ENCODE data around the gene TMEM120B. TPM values are rescaled to one million over a fixed set of nuclear protein-coding genes. Genes with fewer than 3 reads are reported as not detected.

Gene TMEM120B
- total RNA-seq, 2 experiments from 2014 or later = 12.4 to 21.5 TPM

- H4K20me1 ChIP-seq (ENCODE audit: insufficient read depth, low read length) = no peaks in the 10 kb centered on the region
- CTCF ChIA-PET (ENCODE audit: unreplicated experiment) = no interaction called here
- POLR2A ChIA-PET = no interaction called here
These were observed 106.8 kb downstream of the TMEM120B start for GRCh38 chr12:121819212-121819949.

GRCh38 chr12:121820056-121820455, 107.5 kb downstream of the TMEM120B start:
- no peak for DNase-seq (ENCODE audit: low spot score)
- Histone ChIP-seq H3K9me2 (ENCODE audit: insufficient read depth, low read length) (no peaks in the 10 kb centered on the region), H3K4me3 (ENCODE audit: low read depth, low read length, poor library complexity, severe bottlenecking) (no peak overlapping the region), H3K9me3 (ENCODE audit: low read length) (no peaks in the 10 kb centered on the region), H3K4me1 (ENCODE audit: insufficient read depth, low read length, poor library complexity, severe bottlenecking) (no peaks in the 10 kb centered on the region), H3K27ac (ENCODE audit: low read depth, low read length, poor library complexity, severe bottlenecking) (no peak overlapping the region), H3K79me2 (ENCODE audit: insufficient read depth, low read depth, low read length) (no peaks in the 10 kb centered on the region), H3K4me2 (ENCODE audit: low read length) (no peak overlapping the region), H4K20me1 (ENCODE audit: insufficient read depth, low read length) (no peaks in the 10 kb centered on the region), H3K36me3 (ENCODE audit: insufficient read depth, low read length) (peaks cover 80% of the 10 kb centered on the region), H2AFZ (ENCODE audit: low read length) (no peak overlapping the region)
- TF ChIP-seq CTCF (conservative IDR thresholded peaks at IDR 0.05; ENCODE audit: low read length) (no peak), EZH2phosphoT487 (IDR thresholded peaks at IDR 0.05; ENCODE audit: borderline replicate concordance, low read depth, low read length) (no peak)
- ChIA-PET POLR2A (no interaction called here), CTCF (ENCODE audit: unreplicated experiment) (no interaction called here)
- intact Hi-C loops (cut with micrococcal nuclease; ENCODE audit: unreplicated experiment) = no loop called here
- no TSS peak for BruUV-seq (replicated peaks)

More at GRCh38 chr12:121819212-121819949, 106.8 kb downstream of the TMEM120B start:
- BruUV-seq (replicated peaks) = no TSS peak
- Histone ChIP-seq H2AFZ (ENCODE audit: low read length) (no peak overlapping the region), H3K79me2 (ENCODE audit: insufficient read depth, low read depth, low read length) (no peaks in the 10 kb centered on the region), H3K9me2 (ENCODE audit: insufficient read depth, low read length) (no peaks in the 10 kb centered on the region), H3K4me1 (ENCODE audit: insufficient read depth, low read length, poor library complexity, severe bottlenecking) (no peaks in the 10 kb centered on the region), H3K4me3 (ENCODE audit: low read depth, low read length, poor library complexity, severe bottlenecking) (no peak overlapping the region), H3K4me2 (ENCODE audit: low read length) (no peak overlapping the region), H3K9me3 (ENCODE audit: low read length) (no peaks in the 10 kb centered on the region), H3K36me3 (ENCODE audit: insufficient read depth, low read length) (peaks cover 80% of the 10 kb centered on the region), H3K27ac (ENCODE audit: low read depth, low read length, poor library complexity, severe bottlenecking) (no peak overlapping the region)
- intact Hi-C loops (cut with micrococcal nuclease; ENCODE audit: unreplicated experiment) = no loop called here
- DNase-seq (ENCODE audit: low spot score) = no peak
- TF ChIP-seq CTCF (conservative IDR thresholded peaks at IDR 0.05; ENCODE audit: low read length) (no peak), EZH2phosphoT487 (IDR thresholded peaks at IDR 0.05; ENCODE audit: borderline replicate concordance, low read depth, low read length) (no peak)

- CTCF ChIA-PET (ENCODE audit: unreplicated experiment) = no interaction called here
These were observed 110.0 kb downstream of the TMEM120B start for GRCh38 chr12:121822393-121823100.

More at GRCh38 chr12:121822393-121823100, 110.0 kb downstream of the TMEM120B start:
- no TSS peak for BruUV-seq (replicated peaks)
- Histone ChIP-seq H3K4me3 (ENCODE audit: low read depth, low read length, poor library complexity, severe bottlenecking) (no peak overlapping the region), H3K4me1 (ENCODE audit: insufficient read depth, low read length, poor library complexity, severe bottlenecking) (no peaks in the 10 kb centered on the region), H4K20me1 (ENCODE audit: insufficient read depth, low read length) (no peaks in the 10 kb centered on the region), H3K9me3 (ENCODE audit: low read length) (no peaks in the 10 kb centered on the region), H3K79me2 (ENCODE audit: insufficient read depth, low read depth, low read length) (no peaks in the 10 kb centered on the region), H3K27ac (ENCODE audit: low read depth, low read length, poor library complexity, severe bottlenecking) (no peak overlapping the region), H3K9me2 (ENCODE audit: insufficient read depth, low read length) (no peaks in the 10 kb centered on the region), H3K36me3 (ENCODE audit: insufficient read depth, low read length) (peaks cover 68% of the 10 kb centered on the region), H2AFZ (ENCODE audit: low read length) (no peak overlapping the region), H3K4me2 (ENCODE audit: low read length) (no peak overlapping the region)
- no peak for TF ChIP-seq CTCF (conservative IDR thresholded peaks at IDR 0.05; ENCODE audit: low read length)
- TF ChIP-seq EZH2phosphoT487 (IDR thresholded peaks at IDR 0.05; ENCODE audit: borderline replicate concordance, low read depth, low read length) = no peak
- intact Hi-C loops (cut with micrococcal nuclease; ENCODE audit: unreplicated experiment) = no loop called here
- POLR2A ChIA-PET = no interaction called here
- no peak for DNase-seq (ENCODE audit: low spot score)

Measured in OCI-LY7 (cell line).